ENCODE data around the gene CTDSPL.

Gene CTDSPL

DNA sequence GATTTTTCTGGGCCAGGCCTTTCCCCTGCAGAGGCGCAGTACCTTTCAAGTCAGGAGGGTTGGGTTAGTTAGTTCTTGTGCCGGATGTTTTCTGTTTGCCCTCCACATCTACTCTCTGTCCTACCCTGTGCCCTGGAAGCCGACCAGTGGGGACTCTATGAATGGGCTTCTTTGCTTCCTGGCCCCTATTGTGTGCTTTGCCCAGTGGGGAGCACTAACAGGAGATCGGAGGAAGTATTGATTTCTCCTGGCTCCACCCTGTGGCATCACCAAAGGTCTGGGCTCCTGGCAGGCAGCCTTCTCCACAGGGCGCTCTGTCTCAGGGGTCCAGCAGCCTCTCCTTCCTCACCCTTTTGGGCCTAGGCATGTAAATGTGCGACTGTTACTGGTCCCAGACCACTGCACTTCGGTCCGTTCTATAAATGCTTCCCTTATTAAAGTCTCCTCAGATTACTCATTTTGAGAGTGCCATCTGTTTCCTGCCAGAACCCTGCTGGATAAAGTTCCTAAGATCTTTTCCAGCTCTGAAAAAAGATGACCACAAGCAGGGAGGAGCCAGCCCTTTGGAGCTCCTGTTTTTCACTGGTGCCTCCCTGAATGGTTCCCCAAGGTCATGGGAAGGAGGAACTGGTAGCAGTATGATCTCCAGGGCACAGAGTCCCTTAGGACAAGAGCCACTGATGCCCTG, 44.5 kb downstream of the CTDSPL start:
- DNase-seq (ENCODE audit: low spot score): no peak
- TF ChIP-seq, protein P1, sequence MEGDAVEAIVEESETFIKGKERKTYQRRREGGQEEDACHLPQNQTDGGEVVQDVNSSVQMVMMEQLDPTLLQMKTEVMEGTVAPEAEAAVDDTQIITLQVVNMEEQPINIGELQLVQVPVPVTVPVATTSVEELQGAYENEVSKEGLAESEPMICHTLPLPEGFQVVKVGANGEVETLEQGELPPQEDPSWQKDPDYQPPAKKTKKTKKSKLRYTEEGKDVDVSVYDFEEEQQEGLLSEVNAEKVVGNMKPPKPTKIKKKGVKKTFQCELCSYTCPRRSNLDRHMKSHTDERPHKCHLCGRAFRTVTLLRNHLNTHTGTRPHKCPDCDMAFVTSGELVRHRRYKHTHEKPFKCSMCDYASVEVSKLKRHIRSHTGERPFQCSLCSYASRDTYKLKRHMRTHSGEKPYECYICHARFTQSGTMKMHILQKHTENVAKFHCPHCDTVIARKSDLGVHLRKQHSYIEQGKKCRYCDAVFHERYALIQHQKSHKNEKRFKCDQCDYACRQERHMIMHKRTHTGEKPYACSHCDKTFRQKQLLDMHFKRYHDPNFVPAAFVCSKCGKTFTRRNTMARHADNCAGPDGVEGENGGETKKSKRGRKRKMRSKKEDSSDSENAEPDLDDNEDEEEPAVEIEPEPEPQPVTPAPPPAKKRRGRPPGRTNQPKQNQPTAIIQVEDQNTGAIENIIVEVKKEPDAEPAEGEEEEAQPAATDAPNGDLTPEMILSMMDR (IDR thresholded peaks at IDR 0.05; ENCODE audit: borderline replicate concordance, control extremely low read depth, extremely low read depth, insufficient read depth, missing control alignments): no peak
- in situ Hi-C loops (cut with MboI; ENCODE audit: low sequenced_read_pairs, unreplicated experiment): no loop called here

DNA sequence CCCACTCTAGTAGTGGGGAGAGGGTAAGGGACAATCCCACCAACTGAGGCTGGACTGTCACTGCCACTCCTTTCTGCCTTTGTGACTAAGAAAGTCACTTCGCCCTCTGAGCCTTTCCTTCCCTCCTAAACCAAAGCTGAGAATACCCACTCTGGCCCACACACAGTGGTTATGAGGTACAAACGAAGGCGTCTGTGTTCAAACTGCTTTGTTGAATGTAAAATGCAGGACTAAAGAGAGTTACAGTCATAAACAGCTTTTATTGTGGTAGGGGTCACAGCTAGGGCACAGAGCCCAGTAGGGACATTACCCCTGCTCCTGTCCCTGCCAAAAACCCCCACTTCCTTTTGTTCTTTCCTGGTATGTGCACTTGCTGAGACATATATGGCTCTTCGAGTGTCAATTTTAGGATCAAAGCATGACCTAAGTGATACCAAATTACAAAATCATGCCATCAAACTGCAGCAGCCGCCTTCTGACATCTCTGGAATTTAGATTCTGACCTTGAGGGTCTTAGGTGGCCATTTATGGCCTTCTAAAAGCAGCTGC, 45.1 kb downstream of the CTDSPL start:
- in situ Hi-C loops (cut with MboI; ENCODE audit: low sequenced_read_pairs, unreplicated experiment): no loop called here
- TF ChIP-seq, protein P1 (IDR thresholded peaks at IDR 0.05; ENCODE audit: borderline replicate concordance, control extremely low read depth, extremely low read depth, insufficient read depth, missing control alignments): no peak
- no peak for DNase-seq (ENCODE audit: low spot score)

DNA sequence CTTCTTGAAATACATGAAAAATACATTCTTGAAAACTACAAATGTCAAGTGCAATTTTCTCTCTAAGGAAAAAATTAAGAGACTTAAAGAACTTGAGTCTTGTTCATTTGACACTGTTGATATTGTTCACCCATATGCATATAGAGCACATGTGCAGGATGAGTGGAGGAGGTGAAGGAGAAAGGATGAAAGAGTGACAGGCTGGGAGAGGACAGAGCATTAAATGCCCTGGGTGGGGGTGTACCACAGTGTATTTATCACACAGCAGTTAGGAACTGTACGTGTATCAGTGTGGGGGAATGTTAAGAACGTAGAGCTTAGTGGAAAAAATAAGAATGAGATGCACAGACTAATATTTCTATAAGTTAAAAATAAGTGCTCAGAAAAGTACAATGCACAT, 45.7 kb downstream of the CTDSPL start:
- TF ChIP-seq, protein P1 (IDR thresholded peaks at IDR 0.05; ENCODE audit: borderline replicate concordance, control extremely low read depth, extremely low read depth, insufficient read depth, missing control alignments): no peak
- in situ Hi-C loops (cut with MboI; ENCODE audit: low sequenced_read_pairs, unreplicated experiment): no loop called here
- DNase-seq (ENCODE audit: low spot score): no peak

DNA sequence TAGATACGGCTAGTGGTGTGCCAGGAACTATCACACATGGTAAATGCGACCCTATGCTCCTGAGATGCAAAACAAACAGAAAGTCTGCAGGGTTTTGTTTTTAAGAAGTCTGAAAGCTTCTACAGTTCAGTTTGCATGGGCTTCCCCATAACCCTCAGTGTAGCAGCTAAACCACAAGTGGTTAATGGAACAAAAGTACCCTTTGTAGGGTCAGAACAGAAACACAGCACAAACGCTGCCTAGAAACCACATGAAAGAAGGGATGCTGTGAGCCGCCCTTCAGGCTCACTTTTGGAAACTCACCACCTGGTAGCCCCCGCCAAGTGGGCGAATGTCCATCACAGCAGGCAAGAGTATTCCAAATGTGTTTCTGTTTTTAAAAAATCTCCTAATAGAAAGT, 46.2 kb downstream of the CTDSPL start:
- in situ Hi-C loops (cut with MboI; ENCODE audit: low sequenced_read_pairs, unreplicated experiment): no loop called here
- TF ChIP-seq, protein P1 (IDR thresholded peaks at IDR 0.05; ENCODE audit: borderline replicate concordance, control extremely low read depth, extremely low read depth, insufficient read depth, missing control alignments): no peak
- peak; percentile 60 for DNase-seq (ENCODE audit: low spot score)

DNA sequence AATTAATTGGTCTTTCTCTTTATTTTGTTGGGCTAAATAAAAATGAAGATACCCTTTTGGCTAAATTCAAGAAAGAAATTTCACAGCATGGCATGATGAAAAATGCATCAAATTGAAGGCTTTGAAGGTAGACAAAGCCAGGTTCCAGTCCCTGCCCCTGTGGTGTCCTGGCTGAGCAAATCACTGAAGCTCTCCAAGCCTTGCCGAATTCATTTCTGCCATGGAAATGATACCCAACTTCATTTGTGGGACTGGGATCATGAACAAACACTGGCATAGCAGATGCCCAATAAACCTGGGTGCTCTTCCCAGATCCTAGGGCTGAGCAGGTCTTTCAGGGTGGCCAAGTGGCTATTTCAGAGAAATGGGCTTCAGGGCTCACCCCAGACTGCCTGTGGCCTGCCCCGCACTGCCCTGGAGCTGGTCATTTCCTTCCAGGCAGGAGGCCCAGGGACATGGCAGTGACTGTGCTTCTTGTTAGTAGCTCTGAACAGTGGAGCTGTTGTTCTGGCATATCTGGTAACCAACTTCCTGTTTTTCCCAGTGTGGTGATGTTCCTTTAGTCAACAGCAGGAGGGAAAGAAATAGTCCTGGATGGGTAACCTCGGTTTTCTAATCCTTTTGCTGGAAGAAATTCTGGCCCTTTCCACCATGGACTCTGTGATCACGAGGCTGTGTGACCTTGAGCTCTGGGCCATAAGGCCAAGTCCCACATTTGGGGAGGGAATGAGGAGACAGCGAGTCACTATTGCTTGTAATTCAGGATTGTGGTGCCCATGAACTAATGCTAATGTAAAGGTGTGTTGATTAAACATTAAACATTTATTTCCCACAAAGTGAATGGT, 47.6 kb downstream of the CTDSPL start:
- in situ Hi-C loops (cut with MboI; ENCODE audit: low sequenced_read_pairs, unreplicated experiment): no loop called here
- DNase-seq (ENCODE audit: low spot score): no peak
- TF ChIP-seq, protein P1 (IDR thresholded peaks at IDR 0.05; ENCODE audit: borderline replicate concordance, control extremely low read depth, extremely low read depth, insufficient read depth, missing control alignments): no peak

DNA sequence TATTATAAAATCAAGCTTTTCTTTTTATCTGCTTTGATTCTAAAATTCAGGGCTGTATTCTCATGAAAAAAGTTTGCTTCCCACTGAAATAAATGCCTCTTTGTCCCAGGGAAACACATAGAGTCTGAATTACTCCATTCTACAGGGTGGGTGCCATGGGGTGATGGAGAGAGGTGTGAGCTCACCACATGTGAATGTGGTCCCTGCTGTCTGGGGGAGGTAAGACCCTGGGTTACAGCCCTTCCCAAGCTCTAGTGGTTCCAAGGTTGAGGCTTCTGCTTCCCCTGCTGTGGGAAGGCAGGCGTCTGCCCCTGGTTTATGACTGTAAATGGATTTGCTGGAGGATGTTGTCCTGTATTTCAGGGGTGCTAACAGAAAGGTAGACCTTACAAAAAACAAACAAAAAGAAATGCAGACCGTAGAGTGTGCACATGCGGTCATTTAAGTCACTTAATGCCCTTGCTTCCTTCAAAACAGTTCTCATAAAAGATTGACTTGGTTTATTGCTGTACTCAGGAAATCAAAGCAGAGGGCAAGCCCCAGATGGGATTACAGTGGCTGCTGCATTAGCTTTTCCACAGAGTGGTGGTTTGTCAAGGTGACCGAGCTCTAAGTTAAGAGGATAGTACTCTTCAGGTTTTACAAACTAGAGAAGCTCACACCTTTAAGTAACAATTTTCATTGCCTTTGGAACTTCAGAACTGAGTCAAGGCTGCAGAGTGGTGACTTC, 49.2 kb downstream of the CTDSPL start:
- TF ChIP-seq, protein P1 (IDR thresholded peaks at IDR 0.05; ENCODE audit: borderline replicate concordance, control extremely low read depth, extremely low read depth, insufficient read depth, missing control alignments): no peak
- in situ Hi-C loops (cut with MboI; ENCODE audit: low sequenced_read_pairs, unreplicated experiment): no loop called here
- no peak for DNase-seq (ENCODE audit: low spot score)

All from GM13976 (cell line).